HepG2 (cell line): ENCODE results near the gene UCKL1. TPM values are rescaled to one million over a fixed set of nuclear protein-coding genes. Genes with fewer than 3 reads are reported as not detected.

Experiments
- ARHGAP35 ChIP-seq: sonication (generic); formaldehyde crosslinking; IDR thresholded peaks from 2 replicates; pipeline ENCODE4 v1.9.0; 2022; ENCODE audit warnings: mild to moderate bottlenecking, inconsistent platforms, moderate library complexity, missing genetic modification reagents, borderline replicate concordance
- CHCHD3 ChIP-seq: sonication (generic); formaldehyde crosslinking; IDR thresholded peaks from 2 replicates; pipeline ENCODE4 v1.8.0; 2022; ENCODE audit warnings: mild to moderate bottlenecking, missing genetic modification reagents, moderate library complexity
- CHD4 ChIP-seq: fragments of 200-600 bp; sonication (generic); IDR thresholded peaks from 2 replicates; pipeline ENCODE4 v1.7.0; 2017; ENCODE audit warnings: mild to moderate bottlenecking, low read length, borderline replicate concordance
- DNMT3B ChIP-seq: conservative IDR thresholded peaks from 2 replicates; pipeline ENCODE4 v1.6.1; 2016; ENCODE audit warnings: missing biosample characterization, control low read depth
- GPBP1L1 ChIP-seq: sonication (generic); formaldehyde crosslinking; IDR thresholded peaks from 2 replicates; pipeline ENCODE4 v1.5.0; 2020; ENCODE audit warnings: mild to moderate bottlenecking, missing genetic modification reagents
- JDP2 ChIP-seq: sonication (generic); formaldehyde crosslinking; IDR thresholded peaks from 2 replicates; pipeline ENCODE4 v1.8.1; 2022; ENCODE audit warnings: missing genetic modification reagents, borderline replicate concordance
- LCORL ChIP-seq, 2 experiments: fragments of 450-650 bp in 1 of 2; sonication (generic) in 1 of 2; formaldehyde crosslinking in 1 of 2; IDR thresholded peaks; 2 replicates each; pipeline versions ENCODE4 v1.5.0 to v1.6.1; 2017 to 2020; ENCODE audit warnings: antibody characterized with exemption in 1 of 2, missing genetic modification reagents in 1 of 2
- NFIC ChIP-seq: IDR thresholded peaks from 2 replicates; pipeline ENCODE4 v1.6.1; 2012; ENCODE audit warnings: mild to moderate bottlenecking, low read length, inconsistent platforms
- PAX8 ChIP-seq: sonication (generic); formaldehyde crosslinking; IDR thresholded peaks from 2 replicates; pipeline ENCODE4 v1.8.0; 2022; ENCODE audit warnings: mild to moderate bottlenecking, missing genetic modification reagents, borderline replicate concordance
- PCBP2 ChIP-seq: fragments of 200-400 bp; formaldehyde crosslinking; optimal IDR thresholded peaks from 2 replicates; pipeline ENCODE3; 2018; ENCODE audit warnings: low read length, low read depth; ENCODE audit not compliant: poor library complexity, severe bottlenecking
- SUZ12 ChIP-seq: fragments of 150-350 bp; IDR thresholded peaks from 2 replicates; pipeline ENCODE4 v1.6.1; 2014; ENCODE audit warnings: low read depth, low read length
- ZC3H4 ChIP-seq: sonication (generic); formaldehyde crosslinking; IDR thresholded peaks from 2 replicates; pipeline ENCODE4 v1.4.0; 2020; ENCODE audit warnings: missing genetic modification reagents, borderline replicate concordance
- ZSCAN9 ChIP-seq: IDR thresholded peaks from 2 replicates; pipeline ENCODE4 v1.6.1; 2016; ENCODE audit warnings: borderline replicate concordance
- polyA plus RNA-seq, 8 experiments: library from polyadenylated mRNA; depleted of rRNA in 3 of 8; stranded (reverse) in 7 of 8; unstranded in 1 of 8; fragments of >200 nt; fragmentation: Illumina TruSeq in 4 of 8; extraction: Trizol in 4 of 8; gene quantifications; 2 replicates each; pipeline versions ENCODE4 v1.2.1 to v1.2.3, GENCODE V29; 2011 to 2016; ENCODE audit warnings: low read depth in 4 of 8, missing spikeins in 1 of 8, mixed read lengths in 1 of 8; ENCODE audit not compliant: insufficient read depth in 1 of 8
- total RNA-seq, 5 experiments: library from RNA; depleted of rRNA; stranded (reverse); fragments of >200 nt; fragmentation: Illumina TruSeq; extraction: Trizol; gene quantifications; 2 replicates each; pipeline ENCODE4 v1.2.3, GENCODE V29; 2016; ENCODE audit warnings: low read depth in 1 of 5
- TF ChIP-seq, protein P1 (sequence below): sonication (generic); formaldehyde crosslinking; IDR thresholded peaks from 2 replicates; pipeline ENCODE4 v1.4.0; 2020; ENCODE audit warnings: missing genetic modification reagents, mild to moderate bottlenecking, borderline replicate concordance
- TF ChIP-seq, protein P2 (sequence below): sonication (generic); formaldehyde crosslinking; IDR thresholded peaks from 2 replicates; pipeline ENCODE4; 2020; ENCODE audit warnings: missing genetic modification reagents, mild to moderate bottlenecking, borderline replicate concordance

Gene UCKL1
- total and polyA plus RNA-seq, 2 of the 13 experiments (the other 11 are each of a cell fraction or from before 2014, with no cell fraction given): 50.2 to 126 TPM

DNA sequence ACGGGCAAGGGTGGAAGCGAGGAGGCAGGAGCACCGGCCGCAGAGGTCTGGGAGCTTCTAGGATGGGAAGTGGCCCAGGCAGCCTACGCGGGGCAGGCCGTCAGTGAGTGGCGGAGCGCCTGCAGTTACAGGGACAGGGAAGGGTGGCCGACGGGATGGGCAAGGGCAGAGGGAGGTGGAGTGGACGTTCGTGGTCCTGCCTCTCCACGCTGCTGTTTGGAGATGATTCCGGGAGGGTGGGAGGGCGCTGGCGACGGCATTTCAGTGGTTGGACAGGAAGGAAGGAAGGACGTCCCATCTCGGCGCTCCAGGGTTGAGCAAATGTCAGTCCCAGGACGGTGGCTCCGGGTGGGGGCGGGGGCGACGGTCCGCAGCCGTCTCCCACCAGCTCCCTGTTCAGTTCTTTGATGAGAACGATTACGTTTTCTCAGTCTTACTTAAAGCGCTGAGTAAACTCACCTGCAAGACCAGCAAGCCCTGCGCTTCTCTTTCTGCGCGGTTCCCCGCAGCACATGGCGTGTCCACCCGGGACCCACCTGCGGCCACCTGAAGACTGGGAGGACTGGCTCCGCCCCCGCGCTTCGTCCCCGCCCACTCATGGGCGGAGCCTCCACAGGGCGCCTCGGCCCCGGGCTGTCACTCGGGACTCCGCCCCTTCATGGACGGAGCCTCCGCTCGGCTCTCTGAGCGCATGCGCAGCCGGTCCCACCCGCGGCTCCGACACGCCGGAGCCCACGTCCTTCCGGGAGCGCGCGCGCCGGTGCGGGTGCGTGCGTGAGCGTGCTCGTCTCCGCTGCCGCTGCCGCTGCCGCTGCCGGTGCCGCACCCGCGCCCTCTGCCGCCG is 61.6 kb downstream of the UCKL1 start, which contains the start of gene DNAJC5 (continued):
- TF ChIP-seq CHD4: no peak
- no peak; the same call in 1 of the 2 replicates for TF ChIP-seq CHCHD3 (CRISPR knock-in tag)
- no peak for TF ChIP-seq NFIC
- peak; percentile 57; the same call in 1 of the 2 replicates for TF ChIP-seq ARHGAP35
- TF ChIP-seq PCBP2: no peak
- TF ChIP-seq, protein P1, sequence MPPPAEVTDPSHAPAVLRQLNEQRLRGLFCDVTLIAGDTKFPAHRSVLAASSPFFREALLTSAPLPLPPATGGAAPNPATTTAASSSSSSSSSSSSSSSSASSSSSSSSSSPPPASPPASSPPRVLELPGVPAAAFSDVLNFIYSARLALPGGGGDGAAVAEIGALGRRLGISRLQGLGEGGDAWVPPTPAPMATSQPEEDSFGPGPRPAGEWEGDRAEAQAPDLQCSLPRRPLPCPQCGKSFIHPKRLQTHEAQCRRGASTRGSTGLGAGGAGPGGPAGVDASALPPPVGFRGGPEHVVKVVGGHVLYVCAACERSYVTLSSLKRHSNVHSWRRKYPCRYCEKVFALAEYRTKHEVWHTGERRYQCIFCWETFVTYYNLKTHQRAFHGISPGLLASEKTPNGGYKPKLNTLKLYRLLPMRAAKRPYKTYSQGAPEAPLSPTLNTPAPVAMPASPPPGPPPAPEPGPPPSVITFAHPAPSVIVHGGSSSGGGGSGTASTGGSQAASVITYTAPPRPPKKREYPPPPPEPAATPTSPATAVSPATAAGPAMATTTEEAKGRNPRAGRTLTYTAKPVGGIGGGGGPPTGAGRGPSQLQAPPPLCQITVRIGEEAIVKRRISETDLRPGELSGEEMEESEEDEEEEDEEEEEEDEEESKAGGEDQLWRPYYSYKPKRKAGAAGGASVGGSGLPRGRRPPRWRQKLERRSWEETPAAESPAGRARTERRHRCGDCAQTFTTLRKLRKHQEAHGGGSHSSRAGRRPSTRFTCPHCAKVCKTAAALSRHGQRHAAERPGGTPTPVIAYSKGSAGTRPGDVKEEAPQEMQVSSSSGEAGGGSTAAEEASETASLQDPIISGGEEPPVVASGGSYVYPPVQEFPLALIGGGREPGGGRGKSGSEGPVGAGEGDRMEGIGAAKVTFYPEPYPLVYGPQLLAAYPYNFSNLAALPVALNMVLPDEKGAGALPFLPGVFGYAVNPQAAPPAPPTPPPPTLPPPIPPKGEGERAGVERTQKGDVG (CRISPR knock-in tag): peak; percentile 48; the same call in 1 of the 2 replicates
- no peak for TF ChIP-seq LCORL (IDR thresholded peaks at IDR 0.05)
- TF ChIP-seq LCORL (CRISPR knock-in tag; IDR thresholded peaks at IDR 0.05): peak; percentile 91
- no peak for TF ChIP-seq ZC3H4 (CRISPR knock-in tag)
- no peak for TF ChIP-seq DNMT3B (CRISPR knock-in tag)
- no peak for TF ChIP-seq ZSCAN9 (CRISPR knock-in tag)
- TF ChIP-seq GPBP1L1 (CRISPR knock-in tag): no peak
- TF ChIP-seq SUZ12: no peak
- TF ChIP-seq PAX8 (CRISPR knock-in tag): no peak; the same call in 1 of the 2 replicates
- no peak for TF ChIP-seq JDP2 (CRISPR knock-in tag)
- TF ChIP-seq, protein P2, sequence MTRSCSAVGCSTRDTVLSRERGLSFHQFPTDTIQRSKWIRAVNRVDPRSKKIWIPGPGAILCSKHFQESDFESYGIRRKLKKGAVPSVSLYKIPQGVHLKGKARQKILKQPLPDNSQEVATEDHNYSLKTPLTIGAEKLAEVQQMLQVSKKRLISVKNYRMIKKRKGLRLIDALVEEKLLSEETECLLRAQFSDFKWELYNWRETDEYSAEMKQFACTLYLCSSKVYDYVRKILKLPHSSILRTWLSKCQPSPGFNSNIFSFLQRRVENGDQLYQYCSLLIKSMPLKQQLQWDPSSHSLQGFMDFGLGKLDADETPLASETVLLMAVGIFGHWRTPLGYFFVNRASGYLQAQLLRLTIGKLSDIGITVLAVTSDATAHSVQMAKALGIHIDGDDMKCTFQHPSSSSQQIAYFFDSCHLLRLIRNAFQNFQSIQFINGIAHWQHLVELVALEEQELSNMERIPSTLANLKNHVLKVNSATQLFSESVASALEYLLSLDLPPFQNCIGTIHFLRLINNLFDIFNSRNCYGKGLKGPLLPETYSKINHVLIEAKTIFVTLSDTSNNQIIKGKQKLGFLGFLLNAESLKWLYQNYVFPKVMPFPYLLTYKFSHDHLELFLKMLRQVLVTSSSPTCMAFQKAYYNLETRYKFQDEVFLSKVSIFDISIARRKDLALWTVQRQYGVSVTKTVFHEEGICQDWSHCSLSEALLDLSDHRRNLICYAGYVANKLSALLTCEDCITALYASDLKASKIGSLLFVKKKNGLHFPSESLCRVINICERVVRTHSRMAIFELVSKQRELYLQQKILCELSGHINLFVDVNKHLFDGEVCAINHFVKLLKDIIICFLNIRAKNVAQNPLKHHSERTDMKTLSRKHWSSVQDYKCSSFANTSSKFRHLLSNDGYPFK (CRISPR knock-in tag): peak; percentile 43; the same call in 1 of the 2 replicates
